Activated naive CD8-positive, alpha-beta T cell treated with anti-CD3 and anti-CD28 coated beads, Interleukin-2, amount 50 U/mL, for 16 hours (primary cell): ENCODE results near the gene OR11H6.
"Not testable (repeated sequence)": the region's sequence is repeated elsewhere in the genome, so short reads cannot be mapped to it uniquely, and the experiment has no call there.

ENCODE experiments used
- DNase-seq: peaks from one replicate; pipeline ENCODE4 v3.0.0-alpha.2; 2020; ENCODE audit warnings: low read depth, low spot score

OR11H6 gene

DNA sequence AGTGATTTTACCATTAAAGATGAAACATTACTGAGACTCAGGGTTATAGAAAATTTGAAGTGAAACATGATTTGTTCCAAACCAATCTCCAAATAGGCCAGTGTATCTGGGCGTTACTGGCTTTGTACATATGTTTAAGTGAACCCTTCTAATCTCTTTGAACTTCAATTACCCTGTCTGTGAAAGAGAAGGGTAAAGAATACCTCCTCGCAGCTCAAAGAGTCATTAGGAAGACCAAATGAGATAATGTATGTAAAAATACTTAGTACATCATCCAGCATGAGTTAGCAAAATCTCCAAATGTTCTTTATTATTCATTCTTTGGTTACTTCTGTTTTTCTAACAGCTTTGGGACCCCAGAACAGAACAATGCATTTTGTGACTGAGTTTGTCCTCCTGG, at the start of gene OR11H6:
Gene OR11H6, plus strand, starts transcription at position 301 of the 400 bp plus-strand sequence. Its CDS starts 0 bp downstream, at position 301.
- no peak for DNase-seq

DNA sequence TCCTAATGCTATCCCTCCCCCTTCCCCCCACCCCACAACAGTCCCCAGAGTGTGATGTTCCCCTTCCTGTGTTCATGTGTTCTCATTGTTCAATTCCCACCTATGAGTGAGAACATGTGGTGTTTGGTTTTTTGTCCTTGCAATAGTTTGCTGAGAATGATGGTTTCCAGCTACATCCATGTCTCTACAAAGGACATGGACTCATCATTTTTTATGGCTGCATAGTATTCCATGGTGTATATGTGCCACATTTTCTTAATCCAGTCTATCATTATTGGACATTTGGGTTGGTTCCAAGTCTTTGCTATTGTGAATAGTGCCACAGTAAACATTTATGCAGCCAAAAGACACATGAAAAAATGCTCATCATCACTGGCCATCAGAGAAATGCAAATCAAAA, 49.3 kb upstream of the OR11H6 start:
- DNase-seq = not testable (repeated sequence)

DNA sequence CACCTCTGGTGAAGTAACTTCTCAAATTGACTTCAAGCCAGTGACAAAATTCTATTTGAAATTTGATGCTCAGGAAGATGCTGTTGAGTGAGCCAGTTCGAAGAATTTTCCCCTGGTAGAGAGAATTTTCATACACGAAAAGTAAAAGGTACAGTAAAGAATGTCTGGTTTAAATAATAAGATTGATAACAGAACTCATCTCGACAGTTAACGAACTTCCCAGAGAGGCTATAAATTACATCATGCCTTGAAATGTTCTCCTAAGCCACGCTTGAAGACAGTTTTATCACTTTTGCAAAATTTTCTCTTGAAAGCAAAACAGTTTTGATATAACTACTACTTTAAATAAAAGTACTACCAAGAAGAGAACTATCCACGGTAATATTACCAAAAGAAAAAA, 47.2 kb upstream of the OR11H6 start:
- DNase-seq = no peak

- no peak for DNase-seq
Observed at GRCh38 chr14:20177433-20177974, 46.0 kb upstream of the OR11H6 start.

GRCh38 chr14:20179218-20179617, 44.3 kb upstream of the OR11H6 start:
- no peak for DNase-seq

GRCh38 chr14:20179880-20180279, 43.6 kb upstream of the OR11H6 start:
- no peak for DNase-seq

GRCh38 chr14:20180486-20180885, 43.0 kb upstream of the OR11H6 start:
- DNase-seq = no peak

DNA sequence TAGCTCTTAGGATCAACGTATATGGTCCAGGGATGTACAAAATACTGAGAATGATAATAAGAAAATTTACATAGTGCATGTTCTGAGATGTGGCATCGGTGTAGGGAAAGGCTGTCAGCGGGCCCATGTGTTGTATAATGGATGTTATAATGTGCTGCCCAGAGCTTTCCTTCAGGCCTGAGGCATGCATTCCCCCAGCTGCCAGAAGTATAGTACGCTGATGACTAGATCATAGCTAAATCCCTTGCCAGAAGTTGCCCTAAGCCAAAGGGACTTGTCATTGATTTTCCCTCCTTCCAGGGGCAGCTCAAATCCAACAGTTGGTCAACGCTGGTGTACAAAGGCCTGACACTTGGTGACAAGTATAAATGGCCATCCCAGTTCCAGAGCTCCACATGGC, 39.3 kb upstream of the OR11H6 start:
- DNase-seq = no peak

- no peak for DNase-seq
Observed at GRCh38 chr14:20190596-20190995, 32.9 kb upstream of the OR11H6 start, which contains the start of gene OR11G2. OR11G2 (plus strand) TSS chr14:20190896; CDS start chr14:20197438, 6,542 bp downstream.

- DNase-seq = no peak
Observed at GRCh38 chr14:20191396-20191795, 32.1 kb upstream of the OR11H6 start.

- DNase-seq = no peak
Observed at GRCh38 chr14:20194101-20194500, 29.4 kb upstream of the OR11H6 start.

- DNase-seq = not testable (repeated sequence)
Observed at GRCh38 chr14:20195170-20195569, 28.3 kb upstream of the OR11H6 start.

DNA sequence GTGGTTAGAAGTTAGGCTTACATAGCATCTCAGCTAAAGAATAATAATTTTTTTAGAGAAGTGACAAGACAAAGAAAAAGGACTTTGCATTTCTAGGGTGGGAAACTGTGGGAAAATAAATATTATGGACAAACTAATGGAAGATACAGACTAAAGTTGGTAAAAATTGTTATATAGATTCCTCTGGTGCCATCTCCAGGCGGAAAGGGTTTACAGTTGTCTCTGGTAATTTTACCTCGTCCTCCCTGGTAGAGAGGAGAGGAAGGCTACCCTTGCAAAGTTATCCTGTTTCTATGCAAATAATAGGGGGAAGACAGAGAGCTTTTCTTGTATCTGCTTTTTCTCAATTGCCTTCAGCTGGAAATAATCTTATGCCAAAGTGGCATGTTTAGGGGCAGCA, 27.6 kb upstream of the OR11H6 start:
- no peak for DNase-seq

- DNase-seq = no peak
Observed at GRCh38 chr14:20197459-20197858, 26.1 kb upstream of the OR11H6 start.

DNA sequence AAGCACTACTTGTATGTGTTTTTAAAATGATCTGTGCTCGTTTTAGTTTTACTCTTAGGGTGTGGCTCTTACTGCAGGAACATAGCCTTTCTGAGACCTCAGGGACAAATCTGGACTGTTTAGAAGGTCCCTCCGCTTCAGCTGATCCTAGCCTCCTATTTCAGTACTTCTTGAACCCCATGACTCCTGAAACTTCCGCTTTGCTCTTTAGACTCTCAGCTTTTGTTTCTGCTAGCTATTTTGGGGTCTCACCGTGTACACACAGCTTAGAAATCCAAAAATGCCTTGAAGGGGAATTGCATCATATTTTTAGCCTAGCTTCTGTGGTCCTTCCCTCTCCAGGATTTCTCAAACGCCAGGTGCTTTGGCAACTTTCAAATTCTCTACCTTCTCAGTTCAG, 24.5 kb upstream of the OR11H6 start:
- no peak for DNase-seq

DNA sequence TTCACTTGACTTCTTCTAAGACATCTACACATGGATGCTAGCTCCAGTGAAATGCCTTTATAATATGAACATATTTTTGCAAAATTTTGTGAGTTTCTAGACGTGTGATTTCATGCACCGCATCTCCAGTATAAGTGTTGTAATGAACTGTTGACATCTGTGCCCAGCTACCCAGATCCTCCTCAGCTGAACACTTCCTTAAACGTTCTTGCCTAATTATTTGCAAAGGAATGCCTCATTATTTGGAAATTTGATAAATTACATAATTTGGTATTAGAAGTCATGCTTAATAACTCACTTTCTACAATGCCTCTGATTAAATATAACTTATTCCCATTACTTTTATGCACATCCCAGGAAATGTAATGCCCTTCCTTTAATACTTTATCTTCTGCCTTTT, 18.8 kb upstream of the OR11H6 start:
- DNase-seq = no peak

- DNase-seq = no peak
Observed at GRCh38 chr14:20209595-20209994, 13.9 kb upstream of the OR11H6 start.

GRCh38 chr14:20212406-20212805, 11.1 kb upstream of the OR11H6 start:
- not testable (repeated sequence) for DNase-seq

DNA sequence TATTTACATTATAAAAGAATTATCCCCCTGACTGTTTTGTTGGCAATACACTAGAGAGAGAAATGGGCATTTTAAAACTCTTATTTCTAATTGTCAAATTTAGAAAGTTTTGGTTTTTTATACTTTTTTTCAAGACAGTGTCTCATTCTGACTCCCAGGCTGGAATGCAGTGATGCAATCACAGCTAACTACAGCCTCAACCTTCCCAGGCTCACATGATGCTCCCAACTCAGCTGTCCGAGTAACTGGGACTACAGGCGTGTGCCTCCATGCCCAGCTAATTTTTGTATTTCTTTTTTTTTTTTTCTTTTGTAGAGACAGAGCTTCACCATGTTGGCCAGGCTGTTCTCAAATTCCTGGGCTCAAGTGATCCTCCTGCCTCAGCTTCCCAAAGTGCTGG, 8.3 kb upstream of the OR11H6 start:
- DNase-seq = no peak

DNA sequence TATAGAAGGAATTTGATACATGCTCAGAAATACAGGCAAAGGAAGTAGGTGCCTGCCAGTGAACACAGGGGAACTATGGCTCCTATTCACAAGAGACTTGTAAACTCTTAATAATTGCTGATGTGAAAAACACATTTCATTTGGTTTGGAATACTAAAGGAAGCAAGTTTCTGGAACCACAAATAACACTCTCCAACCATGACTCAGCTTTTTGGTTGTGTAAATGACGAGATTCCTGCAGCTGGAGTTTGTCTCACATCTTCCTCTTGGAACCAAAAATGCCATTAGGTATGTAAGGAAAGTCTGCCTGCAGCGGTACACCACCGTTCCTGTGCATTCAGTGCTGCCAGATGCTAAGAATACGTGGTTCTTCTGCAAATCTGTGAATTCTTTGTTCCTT, 4.5 kb upstream of the OR11H6 start:
- no peak for DNase-seq

- no peak for DNase-seq
Observed at GRCh38 chr14:20228681-20229080, 5.2 kb downstream of the OR11H6 start, which contains the start of gene OR11H7. OR11H7 (plus strand) TSS chr14:20228981.

DNA sequence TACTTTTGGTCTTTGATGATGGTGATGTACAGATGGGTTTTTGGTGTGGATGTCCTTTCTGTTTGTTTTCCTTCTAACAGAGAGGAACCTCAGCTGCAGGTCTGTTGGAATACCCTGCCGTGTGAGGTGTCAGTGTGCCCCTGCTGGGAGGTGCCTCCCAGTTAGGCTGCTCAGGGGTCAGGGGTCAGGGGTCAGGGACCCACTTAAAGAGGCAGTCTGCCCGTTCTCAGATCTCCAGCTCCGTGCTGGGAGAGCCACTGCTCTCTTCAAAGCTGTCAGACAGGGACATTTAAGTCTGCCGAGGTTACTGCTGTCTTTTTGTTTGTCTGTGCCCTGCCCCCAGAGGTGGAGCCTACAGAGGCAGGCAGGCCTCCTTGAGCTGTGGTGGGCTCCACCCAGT, 11.9 kb downstream of the OR11H6 start:
- not testable (repeated sequence) for DNase-seq

- no peak for DNase-seq
Observed at GRCh38 chr14:20247646-20248246, 24.2 kb downstream of the OR11H6 start.
